ENCODE results near the gene GATD1. TPM values are rescaled to one million over a fixed set of nuclear protein-coding genes. Genes with fewer than 3 reads are reported as not detected.

The GATD1 gene
- total RNA-seq, 4 donors from 2014 or later = 28.9 to 33.8 (median 31.2) TPM

GRCh38 chr11:819943-820649, 42.8 kb upstream of the GATD1 start:
- ATAC-seq = peak; percentile 80
- peaks cover 0 to 39% of the 10 kb centered on the region in 2 donors for H3K36me3 ChIP-seq
- peak overlapping the region; percentile 75 to 100 (median 94) for H3K27ac ChIP-seq
- TF ChIP-seq POLR2AphosphoS5 (IDR thresholded peaks at IDR 0.05) (peak; percentile 51), POLR2A (IDR thresholded peaks at IDR 0.05) (peak; percentile 23 to 37), CTCF (IDR thresholded peaks at IDR 0.05) (no peak), EP300 (IDR thresholded peaks at IDR 0.05) (no peak)
- 0% methylated on average over 1 of the region's 47 CpGs; no CpG with 5 or more reads in 1 of the 2 donors for WGBS, 2 donors (ENCODE audit: low coverage in 1 of 2)
- no peaks in the 10 kb centered on the region for H3K9me3 ChIP-seq
- peaks cover 14% of the 10 kb centered on the region for H3K27me3 ChIP-seq
- peaks cover 0 to 35% (median 18%) of the 10 kb centered on the region in 3 donors for H3K4me1 ChIP-seq
- H3K4me3 ChIP-seq = peak overlapping the region; percentile 63 to 99

- Histone ChIP-seq H3K4me1 (peaks cover 0 to 35% (median 18%) of the 10 kb centered on the region in 3 donors), H3K36me3 (peaks cover 0 to 35% of the 10 kb centered on the region in 2 donors), H3K9me3 (no peaks in the 10 kb centered on the region), H3K27me3 (peaks cover 6% of the 10 kb centered on the region), H3K27ac (peak overlapping the region; percentile 75 to 100 (median 94)), H3K4me3 (peak overlapping the region; percentile 63 to 99)
- ATAC-seq = peak; percentile 86
- WGBS, 2 donors (ENCODE audit: low coverage in 1 of 2) = no CpG with 5 or more reads among the region's 96 CpGs
- TF ChIP-seq EP300 (IDR thresholded peaks at IDR 0.05) (no peak), CTCF (IDR thresholded peaks at IDR 0.05) (peak in 3 of 4 experiments; percentile 15 to 54 (median 46)), POLR2A (IDR thresholded peaks at IDR 0.05) (peak; percentile 96), POLR2AphosphoS5 (IDR thresholded peaks at IDR 0.05) (peak; percentile 86)
Observed at GRCh38 chr11:819129-819931, 42.0 kb upstream of the GATD1 start.

GRCh38 chr11:818396-819128, 41.3 kb upstream of the GATD1 start, which contains the start of gene PNPLA2:
Gene PNPLA2 (plus strand): TSS chr11:818914. CDS start chr11:819719, 805 bp downstream.
- H3K9me3 ChIP-seq = no peaks in the 10 kb centered on the region
- peak within 1 kb of the TSS; percentile 75 to 100 (median 94) for H3K27ac ChIP-seq
- no peaks in the 10 kb centered on the region for H3K27me3 ChIP-seq
- peak within 1 kb of the TSS; percentile 63 to 99 for H3K4me3 ChIP-seq
- peaks cover 0 to 35% (median 18%) of the 10 kb centered on the region in 3 donors for H3K4me1 ChIP-seq
- no peak for TF ChIP-seq POLR2A (IDR thresholded peaks at IDR 0.05)
- TF ChIP-seq POLR2AphosphoS5 (IDR thresholded peaks at IDR 0.05) = peak; percentile 18
- peaks cover 0 to 34% of the 10 kb centered on the region in 2 donors for H3K36me3 ChIP-seq
- no CpG with 5 or more reads among the region's 20 CpGs for WGBS, 2 donors (ENCODE audit: low coverage in 1 of 2)
- ATAC-seq = peak; percentile 26

GRCh38 chr11:816433-816779, 39.1 kb upstream of the GATD1 start:
- Histone ChIP-seq H3K4me3 (no peak overlapping the region), H3K27ac (no peak overlapping the region), H3K36me3 (peaks cover 0 to 34% of the 10 kb centered on the region in 2 donors), H3K27me3 (no peaks in the 10 kb centered on the region), H3K4me1 (peaks cover 0 to 35% (median 17%) of the 10 kb centered on the region in 3 donors), H3K9me3 (no peaks in the 10 kb centered on the region)
- no peak for ATAC-seq
- TF ChIP-seq EP300 (IDR thresholded peaks at IDR 0.05) = no peak
- TF ChIP-seq POLR2A (IDR thresholded peaks at IDR 0.05) = no peak
- no peak for TF ChIP-seq CTCF (IDR thresholded peaks at IDR 0.05)
- no peak for TF ChIP-seq POLR2AphosphoS5 (IDR thresholded peaks at IDR 0.05)
- 68 to 81% methylated on average over 8 to 10 of the region's 11 CpGs for WGBS, 2 donors (ENCODE audit: low coverage in 1 of 2)
